Measurements from ENCODE around the gene LMX1B. TPM values are rescaled to one million over a fixed set of nuclear protein-coding genes. Genes with fewer than 3 reads are reported as not detected.

The LMX1B gene
- total and polyA plus RNA-seq, 2 of the 4 experiments (the other 2 are of a cell fraction): not detected

DNA sequence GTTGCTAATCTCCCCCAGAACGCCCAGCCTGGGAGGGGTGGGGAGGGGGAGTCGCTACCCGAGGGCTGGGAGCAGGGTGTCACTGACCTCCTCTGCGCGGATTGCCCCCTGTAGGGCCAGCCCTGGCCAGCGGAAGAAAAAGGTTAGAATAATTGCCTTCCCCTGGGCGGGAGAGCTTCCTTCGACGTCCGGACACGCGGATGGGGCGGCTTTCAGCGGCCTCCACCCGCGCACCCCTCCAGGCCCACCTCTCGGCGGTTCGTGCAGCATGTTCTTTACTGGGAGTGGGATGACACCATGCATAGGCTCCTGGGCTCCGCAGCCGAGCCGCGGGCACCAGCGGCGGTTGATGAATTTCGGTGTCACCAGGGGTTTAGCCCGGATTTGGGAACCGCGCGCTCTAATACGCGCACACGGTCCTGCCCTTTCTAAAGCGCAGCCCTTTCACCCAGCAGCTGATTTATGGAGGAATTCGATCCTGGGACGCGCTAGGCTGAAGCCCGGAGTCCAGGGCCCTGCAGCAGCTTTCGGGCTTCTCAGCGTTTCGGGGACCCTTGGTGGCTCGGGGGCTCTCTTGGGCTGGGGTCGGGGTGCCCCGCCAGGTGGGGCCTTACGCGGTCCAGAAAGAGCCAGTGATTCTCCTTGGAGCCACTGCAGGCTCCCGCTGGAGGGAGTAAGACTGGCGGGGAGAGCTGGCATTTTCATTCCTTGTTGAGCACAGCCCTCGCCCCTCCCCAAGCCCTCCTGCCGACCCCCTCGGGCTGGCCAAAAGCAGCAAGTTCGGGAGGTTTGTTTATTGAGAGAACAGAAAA is 10.1 kb downstream of the LMX1B start (continued):
- TF ChIP-seq MXI1 (IDR thresholded peaks at IDR 0.05; ENCODE audit: borderline replicate concordance, low read depth, low read length): no peak

DNA sequence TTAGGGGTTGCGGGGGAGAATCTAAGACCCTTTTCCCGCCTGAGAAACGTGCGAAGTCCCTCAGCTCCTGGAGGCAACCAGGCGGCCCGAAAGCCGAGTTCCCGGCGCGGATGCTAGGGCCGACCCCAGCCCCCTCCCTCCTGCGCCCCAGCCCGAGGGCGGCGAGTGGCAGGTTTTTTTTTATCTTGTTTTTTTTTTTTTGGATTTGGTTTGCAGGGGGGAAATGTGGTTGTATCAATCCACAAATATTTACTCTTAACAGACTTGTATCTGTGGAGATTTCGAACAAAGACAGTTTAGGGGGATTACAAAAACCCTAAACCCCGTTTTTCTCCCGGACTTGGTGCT is 10.7 kb downstream of the LMX1B start:
- no peaks in the 10 kb centered on the region for H3K36me3 ChIP-seq (ENCODE audit: control insufficient read depth, insufficient read depth, low read length)
- no peak overlapping the region for H3K14ac ChIP-seq (replicated peaks; ENCODE audit: low read depth, low read length)
- no peak overlapping the region for H3K4ac ChIP-seq (ENCODE audit: low read depth, low read length)
- H3K23ac ChIP-seq (ENCODE audit: low read depth, low read length): no peak overlapping the region
- no peak overlapping the region for H2AK9ac ChIP-seq (replicated peaks; ENCODE audit: low read depth, low read length, poor library complexity)
- H3K9ac ChIP-seq (ENCODE audit: low read depth, low read length): no peak overlapping the region
- H3K4me2 ChIP-seq (ENCODE audit: low read depth, low read length): no peak overlapping the region
- no peak overlapping the region for H2BK20ac ChIP-seq (ENCODE audit: low read depth, low read length)
- H3K18ac ChIP-seq (ENCODE audit: low read depth, low read length): no peak overlapping the region
- WGBS, 2 experiments (ENCODE audit: extremely low coverage in 2 of 2, insufficient read length in 1 of 2): 8% methylated on average over 2 of the region's 18 CpGs; no CpG with 5 or more reads in 1 of the 2 experiments
- no peak for DNase-seq
- H2BK15ac ChIP-seq (ENCODE audit: low read depth, low read length): no peak overlapping the region
- ChIA-PET POLR2A (ENCODE audit: unreplicated experiment) (no interaction called here), CTCF (no interaction called here)
- H3K56ac ChIP-seq (ENCODE audit: extremely low read depth, insufficient read depth, low read length): no peak overlapping the region
- H4K8ac ChIP-seq (ENCODE audit: low read depth in 2 of 2, low read length in 2 of 2): no peak overlapping the region
- H3K27me3 ChIP-seq (ENCODE audit: control insufficient read depth, insufficient read depth, low read length): peaks cover 96% of the 10 kb centered on the region
- ATAC-seq (ENCODE audit: low read depth): no peak
- H4K20me1 ChIP-seq (ENCODE audit: insufficient read depth, low read length): no peaks in the 10 kb centered on the region; the same call in 1 of the 2 replicates
- no peak overlapping the region for H4K91ac ChIP-seq (ENCODE audit: insufficient read depth, low read depth, low read length)
- H2BK5ac ChIP-seq (ENCODE audit: low read depth, low read length, poor library complexity, severe bottlenecking): no peak overlapping the region
- dilution Hi-C loops (cut with HindIII; ENCODE audit: low sequenced_read_pairs, unreplicated experiment) (no loop called here), intact Hi-C loops (cut with micrococcal nuclease) (no loop called here), in situ Hi-C loops (cut with MboI; ENCODE audit: low sequenced_read_pairs) (no loop called here)
- H2BK120ac ChIP-seq (ENCODE audit: low read depth, low read length): no peak overlapping the region
- H3K4me1 ChIP-seq (ENCODE audit: control insufficient read depth, insufficient read depth, low read length): no peaks in the 10 kb centered on the region
- H3K9me3 ChIP-seq (ENCODE audit: control insufficient read depth, insufficient read depth, low read length): no peaks in the 10 kb centered on the region; the same call in 1 of the 2 replicates
- no peak overlapping the region for H4K5ac ChIP-seq (ENCODE audit: low read depth, low read length)
- no peak overlapping the region for H3K4me3 ChIP-seq (ENCODE audit: insufficient read depth, low read depth, low read length)
- H3K9me1 ChIP-seq (ENCODE audit: insufficient read depth, low read length): no peaks in the 10 kb centered on the region
- H2AK5ac ChIP-seq (ENCODE audit: low read depth, low read length): no peak overlapping the region
- H2AFZ ChIP-seq (replicated peaks; ENCODE audit: low read length, poor library complexity): no peak overlapping the region
- no TSS peak for BruUV-seq (replicated peaks)
- no peak overlapping the region for H3K27ac ChIP-seq (ENCODE audit: insufficient read depth, low read length)
- no peaks in the 10 kb centered on the region for H3K79me1 ChIP-seq (ENCODE audit: low read depth in 1 of 2, low read length in 2 of 2)
- no peak for TF ChIP-seq SMC3 (IDR thresholded peaks at IDR 0.05; ENCODE audit: low read depth, low read length)
- TF ChIP-seq CHD1 (IDR thresholded peaks at IDR 0.05; ENCODE audit: low read depth, low read length): no peak
- no peak for TF ChIP-seq CEBPB (IDR thresholded peaks at IDR 0.05; ENCODE audit: low read depth, low read length)
- TF ChIP-seq MXI1 (IDR thresholded peaks at IDR 0.05; ENCODE audit: borderline replicate concordance, low read depth, low read length): no peak
- TF ChIP-seq, protein P1, sequence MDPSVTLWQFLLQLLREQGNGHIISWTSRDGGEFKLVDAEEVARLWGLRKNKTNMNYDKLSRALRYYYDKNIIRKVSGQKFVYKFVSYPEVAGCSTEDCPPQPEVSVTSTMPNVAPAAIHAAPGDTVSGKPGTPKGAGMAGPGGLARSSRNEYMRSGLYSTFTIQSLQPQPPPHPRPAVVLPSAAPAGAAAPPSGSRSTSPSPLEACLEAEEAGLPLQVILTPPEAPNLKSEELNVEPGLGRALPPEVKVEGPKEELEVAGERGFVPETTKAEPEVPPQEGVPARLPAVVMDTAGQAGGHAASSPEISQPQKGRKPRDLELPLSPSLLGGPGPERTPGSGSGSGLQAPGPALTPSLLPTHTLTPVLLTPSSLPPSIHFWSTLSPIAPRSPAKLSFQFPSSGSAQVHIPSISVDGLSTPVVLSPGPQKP (IDR thresholded peaks at IDR 0.05; ENCODE audit: borderline replicate concordance, low read depth, low read length): no peak
- TF ChIP-seq RFX5 (IDR thresholded peaks at IDR 0.05; ENCODE audit: low read depth, low read length): no peak
- TF ChIP-seq CTCF (conservative IDR thresholded peaks at IDR 0.05; ENCODE audit: low read depth, low read length): no peak
- TF ChIP-seq NFE2L2 (IDR thresholded peaks at IDR 0.05; ENCODE audit: low read depth, low read length): no peak
- no peak for TF ChIP-seq BHLHE40 (IDR thresholded peaks at IDR 0.05; ENCODE audit: low read depth, low read length)
- TF ChIP-seq FOS (IDR thresholded peaks at IDR 0.05; ENCODE audit: low read depth, low read length): no peak
- no peak for TF ChIP-seq MAZ (IDR thresholded peaks at IDR 0.05; ENCODE audit: borderline replicate concordance, low read depth, low read length)
- TF ChIP-seq RCOR1 (IDR thresholded peaks at IDR 0.05; ENCODE audit: insufficient replicate concordance, low read length): no peak
- no peak for TF ChIP-seq MAFK (IDR thresholded peaks at IDR 0.05; ENCODE audit: low read depth, low read length)

Data from IMR-90 (cell line).